Activated CD4-positive, alpha-beta memory T cell treated with anti-CD3 and anti-CD28 coated beads, Interleukin-2, amount 10 ng/mL, durations not matched to agents 7 days and 5 days (primary cell): Measurements from ENCODE around the gene PRSS1. TPM values are rescaled to one million over a fixed set of nuclear protein-coding genes. Genes with fewer than 3 reads are reported as not detected.
"Not testable (repeated sequence)": the region's sequence is repeated elsewhere in the genome, so short reads cannot be mapped to it uniquely, and the experiment has no call there.

Source experiments
- CTCF ChIA-PET: fragments of 350-600 bp; sonication (Branson Sonifier 250); formaldehyde crosslinking; loops from one replicate; lab custom pipeline; 2021; ENCODE audit warnings: antibody characterized with exemption, inconsistent platforms; lab: Charles Lee
- POLR2A ChIA-PET: fragments of 350-600 bp; sonication (Branson Sonifier 250); formaldehyde crosslinking; loops from one replicate; lab custom pipeline; 2021; ENCODE audit warnings: antibody characterized with exemption; lab: Charles Lee
- DNase-seq: peaks from one replicate; pipeline ENCODE4 v3.0.0-alpha.2; 2020
- H3K27ac Mint-ChIP-seq: one replicate; pipeline ENCODE4 v1.8.0; 2021; ENCODE audit warnings: mild to moderate bottlenecking, mixed read lengths
- H3K27me3 Mint-ChIP-seq: one replicate; pipeline ENCODE4 v1.8.0; 2021; ENCODE audit warnings: mixed read lengths
- H3K36me3 Mint-ChIP-seq: one replicate; pipeline ENCODE4 v1.8.0; 2021; ENCODE audit warnings: low read depth, mixed read lengths
- H3K4me1 Mint-ChIP-seq: one replicate; pipeline ENCODE4 v1.8.0; 2021; ENCODE audit warnings: mixed read lengths
- H3K4me3 Mint-ChIP-seq: one replicate; pipeline ENCODE4 v1.8.0; 2021; ENCODE audit warnings: mild to moderate bottlenecking, mixed read lengths
- H3K9me3 Mint-ChIP-seq: one replicate; pipeline ENCODE4 v1.8.0; 2021; ENCODE audit warnings: mixed read lengths
- total RNA-seq, 2 experiments: library from RNA; stranded (reverse); gene quantifications; one replicate each; pipeline ENCODE4 v1.2.3, GENCODE V29; 2021

PRSS1 gene
- total RNA-seq, 2 experiments from 2014 or later: not detected

GRCh38 chr7:142720172-142720773, 29.0 kb upstream of the PRSS1 start:
- CTCF ChIA-PET: no interaction called here
- Mint-ChIP-seq H3K27ac (no peak overlapping the region), H3K4me3 (peak overlapping the region; percentile 36), H3K27me3 (no peaks in the 10 kb centered on the region), H3K4me1 (peaks cover 54% of the 10 kb centered on the region), H3K36me3 (no peaks in the 10 kb centered on the region), H3K9me3 (no peaks in the 10 kb centered on the region)
- POLR2A ChIA-PET: interaction anchor here (0.9 to 1.4 kb wide), 2 partner anchors 77 to 78 kb away, joined by 3 to 4 read pairs; no protein-coding TSS in a partner anchor
- no peak for DNase-seq

DNA sequence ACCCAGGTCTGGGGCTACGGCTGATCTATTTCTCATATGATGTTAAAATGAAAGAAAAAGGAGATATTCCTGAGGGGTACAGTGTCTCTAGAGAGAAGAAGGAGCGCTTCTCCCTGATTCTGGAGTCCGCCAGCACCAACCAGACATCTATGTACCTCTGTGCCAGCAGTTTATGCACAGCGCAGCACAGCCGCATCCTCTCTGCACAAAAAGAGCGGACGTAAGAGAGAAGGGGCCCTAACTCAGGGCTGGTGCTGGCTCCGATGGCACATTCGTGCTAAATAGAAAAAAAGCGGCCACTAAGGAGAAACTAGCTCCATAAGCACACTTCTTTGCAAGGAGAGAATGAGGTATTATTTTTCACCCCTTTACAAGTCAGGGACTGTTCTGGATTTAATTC, 28.3 kb upstream of the PRSS1 start:
- H3K4me1 Mint-ChIP-seq: peaks cover 47% of the 10 kb centered on the region
- H3K27me3 Mint-ChIP-seq: no peaks in the 10 kb centered on the region
- CTCF ChIA-PET: no interaction called here
- H3K4me3 Mint-ChIP-seq: peak overlapping the region; percentile 36
- no peak for DNase-seq
- POLR2A ChIA-PET: interaction anchor here (0.9 to 1.4 kb wide), 2 partner anchors 76 to 78 kb away, joined by 3 to 4 read pairs; no protein-coding TSS in a partner anchor
- peak overlapping the region; percentile 64 for H3K27ac Mint-ChIP-seq
- no peaks in the 10 kb centered on the region for H3K36me3 Mint-ChIP-seq
- no peaks in the 10 kb centered on the region for H3K9me3 Mint-ChIP-seq

- DNase-seq: no peak
These were observed 27.0 kb upstream of the PRSS1 start for GRCh38 chr7:142722248-142722794.

GRCh38 chr7:142733271-142733670, 16.0 kb upstream of the PRSS1 start:
- H3K27me3 Mint-ChIP-seq: no peaks in the 10 kb centered on the region
- H3K9me3 Mint-ChIP-seq: no peaks in the 10 kb centered on the region
- H3K4me3 Mint-ChIP-seq: no peak overlapping the region
- POLR2A ChIA-PET: no interaction called here
- H3K4me1 Mint-ChIP-seq: no peaks in the 10 kb centered on the region
- no peaks in the 10 kb centered on the region for H3K36me3 Mint-ChIP-seq
- no peak overlapping the region for H3K27ac Mint-ChIP-seq
- no peak for DNase-seq
- CTCF ChIA-PET: no interaction called here

More at GRCh38 chr7:142722248-142722794, 27.0 kb upstream of the PRSS1 start:
- H3K4me1 Mint-ChIP-seq: peaks cover 35% of the 10 kb centered on the region
- no peaks in the 10 kb centered on the region for H3K36me3 Mint-ChIP-seq
- H3K27me3 Mint-ChIP-seq: no peaks in the 10 kb centered on the region
- peak overlapping the region; percentile 79 for H3K27ac Mint-ChIP-seq
- no peaks in the 10 kb centered on the region for H3K9me3 Mint-ChIP-seq
- peak overlapping the region; percentile 79 for H3K4me3 Mint-ChIP-seq
- ChIA-PET POLR2A (no interaction called here), CTCF (no interaction called here)

DNA sequence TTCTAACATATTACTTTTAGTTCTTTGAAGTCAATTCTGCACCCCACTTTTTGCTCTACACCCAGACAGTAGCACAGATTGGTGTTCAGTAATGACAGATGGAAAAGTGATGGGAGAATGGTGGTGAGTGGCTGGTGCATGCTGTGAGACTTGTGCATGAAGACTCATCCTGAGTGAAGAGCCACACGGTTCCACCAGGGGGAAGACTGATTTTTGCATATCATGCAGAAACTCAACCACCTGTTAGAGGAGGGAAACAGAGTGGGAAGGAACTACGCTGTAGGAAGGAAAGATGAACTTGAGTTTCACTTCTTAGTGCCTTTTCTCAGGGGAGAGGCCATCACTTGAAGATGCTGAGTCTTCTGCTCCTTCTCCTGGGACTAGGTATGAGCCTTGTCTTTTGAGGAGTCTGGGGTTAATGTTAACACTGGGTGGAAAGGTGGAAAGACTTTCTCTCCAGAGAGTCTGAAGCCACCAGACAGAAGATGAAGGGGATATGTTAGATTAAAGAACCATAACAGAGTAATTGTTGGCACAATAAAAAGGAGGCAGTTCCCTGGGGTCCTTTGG, 9.3 kb upstream of the PRSS1 start:
- ChIA-PET POLR2A (no interaction called here), CTCF (no interaction called here)
- peaks cover 2% of the 10 kb centered on the region for H3K4me1 Mint-ChIP-seq
- no peaks in the 10 kb centered on the region for H3K27me3 Mint-ChIP-seq
- H3K4me3 Mint-ChIP-seq: no peak overlapping the region
- no peak overlapping the region for H3K27ac Mint-ChIP-seq
- H3K9me3 Mint-ChIP-seq: no peaks in the 10 kb centered on the region
- no peaks in the 10 kb centered on the region for H3K36me3 Mint-ChIP-seq
- DNase-seq: no peak

DNA sequence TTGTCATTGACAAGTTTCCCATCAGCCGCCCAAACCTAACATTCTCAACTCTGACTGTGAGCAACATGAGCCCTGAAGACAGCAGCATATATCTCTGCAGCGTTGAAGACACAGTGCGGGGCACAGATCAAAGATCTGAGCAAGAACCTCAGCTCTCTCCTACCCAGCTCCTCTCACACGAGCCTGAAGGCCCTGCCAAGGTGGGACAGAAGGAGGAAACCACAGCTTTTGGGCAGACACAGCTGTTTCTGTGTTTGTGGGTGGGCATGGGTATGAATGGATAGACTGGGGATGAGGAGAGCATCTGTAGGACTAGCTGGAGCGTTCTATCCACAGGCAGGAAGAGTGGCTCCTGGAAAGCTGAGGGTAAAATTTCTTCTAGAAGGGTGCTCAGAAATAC, 8.5 kb upstream of the PRSS1 start:
- peaks cover 2% of the 10 kb centered on the region for H3K4me1 Mint-ChIP-seq
- ChIA-PET POLR2A (no interaction called here), CTCF (no interaction called here)
- no peaks in the 10 kb centered on the region for H3K9me3 Mint-ChIP-seq
- no peak for DNase-seq
- no peaks in the 10 kb centered on the region for H3K27me3 Mint-ChIP-seq
- H3K4me3 Mint-ChIP-seq: no peak overlapping the region
- H3K36me3 Mint-ChIP-seq: no peaks in the 10 kb centered on the region
- no peak overlapping the region for H3K27ac Mint-ChIP-seq

DNA sequence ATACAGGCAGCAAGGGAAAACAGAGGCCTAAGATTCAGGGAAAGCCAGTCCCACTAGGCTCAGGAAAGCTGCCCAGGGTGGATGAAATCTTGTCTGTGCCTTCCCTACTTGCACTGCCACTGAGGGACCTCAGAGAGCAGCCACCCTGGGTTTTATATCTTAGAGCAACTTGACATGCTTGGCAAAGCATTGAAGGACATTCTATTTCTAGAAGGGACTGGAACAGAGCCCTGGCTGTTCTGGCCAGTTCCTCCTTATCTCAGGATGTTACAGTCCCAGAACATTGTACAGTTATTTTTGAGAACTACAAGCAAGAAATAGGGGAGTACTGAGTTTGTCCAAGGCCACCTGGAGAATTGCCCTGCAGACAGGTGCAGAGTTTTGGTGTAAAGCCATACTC, 7.3 kb upstream of the PRSS1 start:
- H3K9me3 Mint-ChIP-seq, H3K27ac Mint-ChIP-seq, POLR2A ChIA-PET, H3K27me3 Mint-ChIP-seq, DNase-seq, CTCF ChIA-PET, H3K4me3 Mint-ChIP-seq, H3K4me1 Mint-ChIP-seq, H3K36me3 Mint-ChIP-seq: not testable (repeated sequence)

GRCh38 chr7:142745091-142745635, 4.1 kb upstream of the PRSS1 start:
- DNase-seq: no peak
- peaks cover 2% of the 10 kb centered on the region for H3K27me3 Mint-ChIP-seq
- no peak overlapping the region for H3K27ac Mint-ChIP-seq
- ChIA-PET POLR2A (no interaction called here), CTCF (no interaction called here)
- H3K36me3 Mint-ChIP-seq: no peaks in the 10 kb centered on the region
- no peak overlapping the region for H3K4me3 Mint-ChIP-seq
- H3K9me3 Mint-ChIP-seq: no peaks in the 10 kb centered on the region
- H3K4me1 Mint-ChIP-seq: no peaks in the 10 kb centered on the region

DNA sequence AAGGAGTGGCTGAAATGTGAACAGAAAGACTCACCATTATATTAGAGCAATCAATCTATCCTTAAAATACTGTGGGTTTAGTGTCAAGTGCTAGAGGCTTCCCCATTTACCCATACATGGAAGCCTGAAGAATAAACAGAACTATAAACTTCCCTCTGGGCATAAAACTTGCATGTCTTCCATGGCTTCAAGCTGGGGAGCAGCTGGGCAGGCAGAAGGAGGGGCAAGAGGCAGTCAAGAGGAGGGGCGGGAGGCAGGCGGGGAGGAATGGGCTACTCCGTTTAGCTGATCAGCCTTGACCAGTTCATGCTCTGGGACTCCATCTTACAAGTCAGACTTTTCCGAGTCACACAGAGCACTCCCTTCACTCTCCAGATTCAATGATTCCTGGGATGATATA, 3.5 kb upstream of the PRSS1 start:
- no peak overlapping the region for H3K4me3 Mint-ChIP-seq
- no peaks in the 10 kb centered on the region for H3K9me3 Mint-ChIP-seq
- no peaks in the 10 kb centered on the region for H3K4me1 Mint-ChIP-seq
- H3K36me3 Mint-ChIP-seq: no peaks in the 10 kb centered on the region
- no peak for DNase-seq
- CTCF ChIA-PET: no interaction called here
- peaks cover 2% of the 10 kb centered on the region for H3K27me3 Mint-ChIP-seq
- POLR2A ChIA-PET: no interaction called here
- no peak overlapping the region for H3K27ac Mint-ChIP-seq

- peaks cover 2% of the 10 kb centered on the region for H3K27me3 Mint-ChIP-seq
- H3K27ac Mint-ChIP-seq: no peak overlapping the region
- POLR2A ChIA-PET: no interaction called here
- CTCF ChIA-PET: no interaction called here
- no peak overlapping the region for H3K4me3 Mint-ChIP-seq
- H3K9me3 Mint-ChIP-seq: no peaks in the 10 kb centered on the region
- H3K4me1 Mint-ChIP-seq: no peaks in the 10 kb centered on the region
- H3K36me3 Mint-ChIP-seq: no peaks in the 10 kb centered on the region
- no peak for DNase-seq
These were observed 3.0 kb upstream of the PRSS1 start for GRCh38 chr7:142746264-142746663.

DNA sequence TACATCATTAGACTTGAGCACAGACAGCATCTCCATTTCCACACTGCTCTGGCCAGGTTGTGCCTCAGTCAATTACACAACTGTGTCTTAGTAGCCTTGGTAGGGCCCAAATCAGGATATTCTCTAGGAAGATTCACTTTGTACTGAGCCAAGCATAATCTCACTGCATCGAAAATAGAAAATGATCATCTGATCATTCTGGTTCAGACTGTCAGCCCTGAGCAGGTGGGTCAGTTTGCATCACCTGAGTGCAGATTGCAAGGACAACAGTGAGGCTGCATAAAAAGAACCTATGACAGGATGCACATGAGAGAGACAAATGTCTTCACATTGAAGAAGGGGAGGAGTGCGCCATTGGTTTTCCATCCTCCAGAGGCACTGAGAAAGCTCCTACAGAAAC, 862 bp upstream of the PRSS1 start:
- DNase-seq, H3K9me3 Mint-ChIP-seq, CTCF ChIA-PET, H3K27ac Mint-ChIP-seq, H3K4me3 Mint-ChIP-seq, H3K27me3 Mint-ChIP-seq, POLR2A ChIA-PET, H3K36me3 Mint-ChIP-seq, H3K4me1 Mint-ChIP-seq: not testable (repeated sequence)

GRCh38 chr7:142750321-142750938, 1.2 kb downstream of the PRSS1 start:
- CTCF ChIA-PET: no interaction called here
- Mint-ChIP-seq H3K4me1 (no peaks in the 10 kb centered on the region), H3K4me3 (no peak overlapping the region), H3K36me3 (no peaks in the 10 kb centered on the region), H3K9me3 (no peaks in the 10 kb centered on the region), H3K27me3 (peaks cover 4% of the 10 kb centered on the region), H3K27ac (no peak overlapping the region)
- DNase-seq: no peak
- POLR2A ChIA-PET: no interaction called here

DNA sequence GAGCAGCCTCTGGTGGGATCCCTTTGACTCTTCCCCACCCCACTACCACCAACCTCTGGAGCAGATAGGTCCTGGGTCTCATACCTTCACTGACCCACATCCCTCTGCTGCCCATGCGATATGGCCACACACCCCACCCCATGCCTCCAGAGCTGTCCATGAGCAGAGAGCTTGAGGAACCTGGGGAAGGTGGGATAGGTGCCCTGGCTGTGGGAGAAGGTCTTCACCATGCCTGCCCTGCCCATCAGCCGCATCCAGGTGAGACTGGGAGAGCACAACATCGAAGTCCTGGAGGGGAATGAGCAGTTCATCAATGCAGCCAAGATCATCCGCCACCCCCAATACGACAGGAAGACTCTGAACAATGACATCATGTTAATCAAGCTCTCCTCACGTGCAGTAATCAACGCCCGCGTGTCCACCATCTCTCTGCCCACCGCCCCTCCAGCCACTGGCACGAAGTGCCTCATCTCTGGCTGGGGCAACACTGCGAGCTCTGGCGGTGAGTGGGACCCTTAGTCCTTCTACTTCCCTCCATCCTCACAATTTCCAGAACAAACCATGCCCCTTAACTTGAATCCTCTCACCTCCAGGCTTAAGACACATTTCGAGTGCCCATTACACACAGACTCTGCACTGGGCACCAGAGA, 2.4 kb downstream of the PRSS1 start:
- H3K9me3 Mint-ChIP-seq, H3K27ac Mint-ChIP-seq, H3K4me3 Mint-ChIP-seq, H3K27me3 Mint-ChIP-seq, DNase-seq, H3K36me3 Mint-ChIP-seq, CTCF ChIA-PET, H3K4me1 Mint-ChIP-seq, POLR2A ChIA-PET: not testable (repeated sequence)
